NCI-H69 (cell line): ENCODE measurements around the gene SLC24A4.

Source experiments
- DNase-seq: peaks from one replicate; lab custom pipeline; 2025; lab: John Stamatoyannopoulos, UW

Gene SLC24A4

GRCh38 chr14:92458136-92459029 lies 135.4 kb downstream of the SLC24A4 start:
- no peak for DNase-seq

- DNase-seq = peak; percentile 91
Observed at GRCh38 chr14:92459030-92459949, 136.3 kb downstream of the SLC24A4 start.

GRCh38 chr14:92459950-92460421 lies 137.0 kb downstream of the SLC24A4 start:
- no peak for DNase-seq

DNA sequence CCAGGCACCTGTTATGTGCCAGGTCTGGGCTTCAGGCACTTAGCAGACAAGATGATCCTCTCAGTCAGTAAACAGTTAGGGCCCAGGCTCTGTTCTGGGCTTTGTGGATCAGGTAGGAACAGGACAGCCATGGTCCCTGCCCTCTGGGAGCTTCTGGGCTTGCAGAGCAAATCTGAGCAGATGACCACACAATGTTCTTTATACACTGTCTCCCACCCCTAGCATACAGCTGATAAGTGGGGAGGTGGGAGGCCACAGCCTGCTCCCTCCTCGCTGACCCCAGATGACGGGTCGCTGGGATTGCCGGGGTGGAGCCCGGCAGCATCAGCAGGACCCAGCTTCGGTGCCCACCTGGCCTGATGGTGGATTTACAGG lies 137.6 kb downstream of the SLC24A4 start:
- no peak for DNase-seq

DNA sequence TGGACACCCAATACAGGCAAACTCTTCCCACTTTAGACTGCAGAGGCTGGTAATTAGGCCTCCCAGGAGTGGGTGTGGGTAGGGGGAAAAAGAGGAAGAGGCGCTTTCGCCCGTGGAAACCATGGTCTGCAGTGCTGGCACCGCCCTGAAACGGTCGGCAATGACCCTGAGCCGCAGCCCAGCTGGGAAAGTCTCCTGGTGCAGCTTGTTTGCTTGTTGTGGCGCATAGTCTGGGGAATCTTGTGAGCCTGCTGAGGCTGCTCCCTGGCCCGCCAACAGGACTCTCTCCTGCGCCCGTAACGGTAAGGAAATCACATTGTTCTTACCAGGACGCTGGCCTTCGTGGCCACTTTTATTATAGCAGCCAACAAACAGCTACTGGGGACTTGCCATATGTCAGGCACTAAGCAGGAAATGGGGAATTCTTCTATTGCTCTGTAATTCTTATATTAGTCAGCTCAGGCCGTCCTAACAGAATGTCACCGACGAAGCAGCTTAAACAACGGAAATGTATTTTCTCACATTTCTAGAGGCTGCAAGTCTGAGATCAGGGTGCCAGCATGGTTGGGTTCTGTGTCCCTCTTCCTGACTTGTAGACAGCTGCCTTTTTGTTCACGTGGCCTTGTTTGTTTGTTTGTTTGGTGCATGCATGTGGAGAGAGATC lies 138.1 kb downstream of the SLC24A4 start:
- peak; percentile 8 for DNase-seq

GRCh38 chr14:92461891-92462290 lies 138.9 kb downstream of the SLC24A4 start:
- DNase-seq = no peak

DNA sequence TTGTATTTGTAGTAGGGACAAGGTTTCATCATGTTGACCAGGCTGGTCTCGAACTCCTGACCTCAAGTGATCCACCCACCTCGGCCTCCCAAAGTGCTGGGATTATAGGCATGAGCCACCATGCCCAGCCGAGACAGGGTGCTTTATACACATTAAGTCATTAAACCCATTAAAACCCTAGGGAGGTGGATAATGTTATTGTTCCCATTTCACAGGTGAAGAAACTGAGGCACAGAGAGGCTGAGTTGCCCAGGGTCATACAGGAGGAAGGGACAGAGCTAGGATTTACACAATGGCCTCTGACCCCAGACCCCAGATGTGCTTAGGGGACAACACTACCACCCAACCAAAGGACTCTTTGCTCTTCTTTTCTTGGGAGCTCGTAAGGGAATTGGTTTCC lies 139.6 kb downstream of the SLC24A4 start:
- DNase-seq = no peak

GRCh38 chr14:92463141-92463540 lies 140.2 kb downstream of the SLC24A4 start:
- DNase-seq = no peak

DNA sequence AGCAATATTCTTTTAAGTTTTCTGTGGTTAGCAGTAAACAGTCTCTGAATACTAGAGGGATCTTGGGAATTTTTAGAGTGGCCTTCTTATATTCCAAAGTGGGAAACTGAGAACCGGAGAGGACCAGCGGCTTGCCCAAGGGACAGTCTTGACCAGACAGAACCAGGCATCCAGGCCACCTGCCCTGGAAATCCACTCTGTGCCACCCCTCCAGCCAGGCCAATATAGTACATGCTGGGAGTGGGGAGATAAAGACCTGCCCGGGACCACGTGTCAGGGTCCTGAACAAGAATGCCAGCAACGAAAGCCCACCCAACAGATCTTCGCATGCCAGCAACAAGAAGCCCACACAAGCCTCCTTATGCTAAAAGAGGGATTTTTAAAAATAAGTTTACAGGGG lies 141.2 kb downstream of the SLC24A4 start:
- no peak for DNase-seq

DNA sequence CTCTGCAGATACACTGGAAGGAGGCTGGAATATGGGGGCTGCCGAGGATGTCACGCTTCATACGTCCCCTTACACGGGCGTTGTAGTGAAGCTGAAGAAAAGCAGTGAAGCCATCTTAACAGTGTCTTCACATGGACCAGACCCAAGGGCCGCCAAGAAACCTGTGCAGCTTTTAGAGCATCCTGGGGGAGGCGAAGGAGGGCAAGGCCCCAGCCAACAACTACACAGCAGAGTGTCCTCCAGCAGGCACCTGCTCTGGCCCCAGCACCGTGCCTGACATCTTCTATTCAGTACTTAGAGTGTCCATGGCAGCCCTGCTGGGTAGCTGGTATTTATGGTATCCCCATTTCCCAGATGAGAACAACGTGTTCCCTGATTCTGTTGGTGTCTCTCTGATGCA lies 141.8 kb downstream of the SLC24A4 start:
- no peak for DNase-seq

GRCh38 chr14:92465353-92466055 lies 142.5 kb downstream of the SLC24A4 start:
- no peak for DNase-seq

GRCh38 chr14:92466059-92466458 lies 143.1 kb downstream of the SLC24A4 start:
- DNase-seq = no peak

DNA sequence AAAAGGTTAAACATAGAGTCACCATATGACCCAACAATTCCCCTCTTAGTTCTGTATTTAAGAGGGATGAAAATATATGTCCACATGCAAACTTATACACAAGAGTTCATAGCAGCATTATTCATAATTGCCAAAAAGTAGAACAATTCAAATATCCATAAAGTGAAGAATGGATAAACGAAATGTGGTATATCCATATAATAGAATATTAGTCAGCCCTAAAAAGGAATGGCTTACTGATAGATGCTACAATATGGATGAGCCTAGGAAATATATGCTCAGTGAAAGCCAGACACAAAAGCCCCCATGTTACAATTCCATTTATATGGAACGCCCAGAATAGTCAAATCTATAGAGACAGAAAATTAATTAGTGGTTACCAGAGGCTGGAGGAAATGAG lies 146.6 kb downstream of the SLC24A4 start:
- no peak for DNase-seq

GRCh38 chr14:92470215-92470614 lies 147.2 kb downstream of the SLC24A4 start:
- no peak for DNase-seq

DNA sequence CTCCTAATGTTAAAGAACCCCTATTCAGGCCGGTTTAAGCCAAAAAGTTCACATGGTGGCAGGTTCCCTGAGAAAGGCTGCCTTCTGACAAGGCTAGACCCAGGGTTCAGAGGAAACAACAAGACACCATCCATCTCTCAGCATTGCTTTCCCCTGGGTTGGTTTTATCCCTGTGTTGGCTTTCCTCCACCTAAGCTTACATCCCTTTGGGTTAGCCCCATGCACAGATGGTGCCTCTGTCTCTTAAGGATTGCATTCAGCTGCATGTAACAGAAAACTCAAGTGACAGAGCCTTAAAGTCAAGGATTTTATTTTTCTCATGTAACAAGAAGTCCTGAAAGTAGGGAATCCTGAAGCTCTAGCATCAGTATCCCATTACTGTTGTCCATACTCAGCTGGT lies 147.8 kb downstream of the SLC24A4 start:
- DNase-seq = no peak

- DNase-seq = no peak
Observed at GRCh38 chr14:92471919-92472318, 149.0 kb downstream of the SLC24A4 start.

- DNase-seq = no peak
Observed at GRCh38 chr14:92472860-92473259, 149.9 kb downstream of the SLC24A4 start.

DNA sequence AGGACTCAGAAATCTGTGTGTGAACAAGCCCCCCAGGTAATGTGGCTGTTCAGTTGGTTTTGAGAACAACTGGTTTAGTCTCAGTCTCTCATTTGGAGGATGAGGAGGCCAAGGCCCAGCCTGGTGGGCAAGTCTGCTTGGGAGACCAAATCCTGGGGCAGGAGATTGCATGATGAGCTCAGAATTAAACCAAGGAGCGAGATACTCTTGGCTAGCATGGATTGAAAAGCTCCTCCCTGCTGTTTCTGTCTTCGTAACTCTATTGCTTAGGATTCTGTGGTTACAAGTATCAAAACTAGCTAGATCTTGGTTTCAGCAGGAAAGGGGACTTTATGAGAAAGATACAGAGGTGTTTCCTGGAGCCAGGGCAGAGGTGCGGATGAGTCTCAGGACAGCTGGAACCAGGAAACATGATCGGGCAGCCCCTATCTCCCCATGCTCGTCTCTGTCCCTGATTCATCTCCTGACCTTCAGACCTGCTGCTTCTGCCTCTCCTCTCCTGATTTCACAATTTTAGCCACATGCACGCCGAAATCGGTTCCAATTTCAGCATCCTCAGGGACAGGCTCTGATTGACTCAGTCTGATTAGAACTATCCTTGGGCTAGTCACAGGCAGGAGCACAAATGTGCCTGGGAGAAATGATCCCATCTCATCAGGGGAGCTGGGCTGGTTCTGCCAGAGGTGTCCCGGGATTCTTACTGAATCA lies 150.4 kb downstream of the SLC24A4 start:
- DNase-seq = no peak

- no peak for DNase-seq
Observed at GRCh38 chr14:92473969-92474535, 151.1 kb downstream of the SLC24A4 start.

DNA sequence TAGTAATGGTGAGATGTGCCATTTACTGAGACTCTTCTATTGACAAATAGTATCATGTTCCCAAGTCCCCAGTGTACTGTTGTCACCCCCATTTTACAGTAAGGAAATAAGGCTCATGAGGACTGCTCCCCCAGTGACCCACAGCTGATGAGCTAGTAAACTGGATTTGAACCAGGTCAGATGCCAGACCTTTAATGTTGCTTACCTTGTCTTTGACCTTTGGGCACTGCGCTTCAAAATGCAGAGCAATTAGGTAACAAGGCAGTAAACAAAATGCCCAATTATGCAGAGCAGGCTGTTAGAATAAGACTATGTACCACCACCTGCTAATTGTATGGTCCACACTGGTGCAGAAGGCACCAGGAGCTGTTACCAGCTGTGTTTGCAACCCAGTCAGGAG lies 152.1 kb downstream of the SLC24A4 start:
- peak; percentile 49 for DNase-seq
